Panc1 (cell line): ENCODE measurements around the gene AGBL1. TPM values are rescaled to one million over a fixed set of nuclear protein-coding genes. Genes with fewer than 3 reads are reported as not detected.

Experiments
- ATAC-seq: fragments of 200-7000 bp; cut with Tn5 transposase; 2 replicates; pipeline ENCODE4 v1.9.1; 2020; ENCODE audit warnings: mild to moderate bottlenecking, moderate library complexity
- BruUV-seq: library from RNA; stranded (reverse); fragments of 400-500 nt; replicated peaks from 2 replicates; lab custom pipeline; 2021; lab: Mats Ljungman, UMichigan
- CTCF ChIA-PET: fragments of 300-600 bp; sonication (Branson Sonifier 250); formaldehyde crosslinking; loops from one replicate; lab custom pipeline; 2022; ENCODE audit warnings: antibody characterized with exemption; lab: Charles Lee
- POLR2A ChIA-PET: fragments of 300-600 bp; sonication (Branson Sonifier 250); formaldehyde crosslinking; loops from one replicate; lab custom pipeline; 2022; ENCODE audit warnings: antibody characterized with exemption; lab: Charles Lee
- DNase-seq: peaks from one replicate; pipeline ENCODE4 v3.0.0-alpha.2; 2010; ENCODE audit warnings: low read depth, low spot score
- H3K27ac ChIP-seq: 2 replicates; pipeline ENCODE4 v1.5.1; 2011; ENCODE audit warnings: mild to moderate bottlenecking, low read length, inconsistent platforms
- H3K27me3 ChIP-seq: fragments of 200-500 bp; sonication (Bioruptor generic); 2 replicates; pipeline ENCODE4 v1.6.0; 2014; ENCODE audit warnings: low read length, inconsistent platforms; ENCODE audit not compliant: control insufficient read depth, insufficient read depth
- H3K36me3 ChIP-seq: fragments of 200-500 bp; sonication (Bioruptor generic); 2 replicates; pipeline ENCODE4 v1.5.1; 2014; ENCODE audit warnings: inconsistent platforms, mild to moderate bottlenecking, low read length, moderate library complexity; ENCODE audit not compliant: control insufficient read depth, insufficient read depth
- H3K4me1 ChIP-seq: 2 replicates; pipeline ENCODE4 v1.5.1; 2011; ENCODE audit warnings: inconsistent platforms, mild to moderate bottlenecking, low read length, moderate library complexity; ENCODE audit not compliant: control insufficient read depth, insufficient read depth
- H3K4me3 ChIP-seq, 2 experiments: 2 replicates each; pipeline ENCODE4 v1.5.1; 2011 to 2012; ENCODE audit warnings: low read depth in 2 of 2, low read length in 2 of 2, mild to moderate bottlenecking in 2 of 2, inconsistent platforms in 1 of 2, moderate library complexity in 1 of 2
- H3K9me3 ChIP-seq: fragments of 200-500 bp; sonication (Bioruptor generic); 2 replicates; pipeline ENCODE4 v1.5.1; 2014; ENCODE audit warnings: low read depth, mild to moderate bottlenecking, inconsistent platforms, low read length, moderate library complexity; ENCODE audit not compliant: control insufficient read depth, insufficient read depth
- CTCF ChIP-seq: fragments of 450-650 bp; IDR thresholded peaks from 2 replicates; pipeline ENCODE4 v1.5.1; 2017; ENCODE audit warnings: mild to moderate bottlenecking
- POLR2AphosphoS5 ChIP-seq: IDR thresholded peaks from 2 replicates; pipeline ENCODE4 v1.6.1; 2012; ENCODE audit warnings: mild to moderate bottlenecking, low read depth, low read length, moderate library complexity
- REST ChIP-seq, 2 experiments: IDR thresholded peaks; 2 replicates each; pipeline ENCODE4 v1.6.1; 2011 to 2012; ENCODE audit warnings: low read depth in 2 of 2, control low read depth in 1 of 2, low read length in 1 of 2, mild to moderate bottlenecking in 1 of 2, moderate library complexity in 1 of 2; ENCODE audit not compliant: insufficient read depth in 1 of 2
- SIN3A ChIP-seq: IDR thresholded peaks from 2 replicates; pipeline ENCODE4 v1.6.1; 2012; ENCODE audit warnings: low read depth, mild to moderate bottlenecking, low read length, moderate library complexity, borderline replicate concordance; ENCODE audit not compliant: insufficient read depth
- TCF7L2 ChIP-seq: IDR thresholded peaks from 2 replicates; pipeline ENCODE4 v1.6.1; 2011; ENCODE audit warnings: mild to moderate bottlenecking, low read depth, low read length, inconsistent platforms
- in situ Hi-C: cut with HindIII; loops from 2 replicates; pipeline ENCODE4 v1.10.0; 2016; ENCODE audit warnings: low sequenced_read_pairs, low pct_unique_long_range_greater_than_20kb
- intact Hi-C: fragments of 100-400 bp; cut with micrococcal nuclease; formaldehyde crosslinking; loops from one replicate; pipeline ENCODE4 v1.10.0; 2022; ENCODE audit not compliant: unreplicated experiment
- total RNA-seq: library from RNA; stranded (reverse); gene quantifications from one replicate; pipeline ENCODE4 v1.2.1, GENCODE V29; 2021; ENCODE audit not compliant: unreplicated experiment

AGBL1 gene
- total RNA-seq, 1 experiment from 2014 or later = not detected

- no TSS peak for BruUV-seq
- no peak overlapping the region for H3K4me3 ChIP-seq
- H3K4me1 ChIP-seq = no peaks in the 10 kb centered on the region
- ChIA-PET POLR2A (no interaction called here), CTCF (no interaction called here)
- DNase-seq (no peak), ATAC-seq (no peak)
- no peak overlapping the region for H3K27ac ChIP-seq
- in situ Hi-C loops = no loop called here
- intact Hi-C loops = no loop called here
- H3K36me3 ChIP-seq = no peaks in the 10 kb centered on the region
- TF ChIP-seq TCF7L2 (no peak), CTCF (no peak), REST (IDR thresholded peaks at IDR 0.05; ENCODE audit: insufficient read depth in 1 of 2, low read depth in 2 of 2, low read length in 1 of 2) (no peak), POLR2AphosphoS5 (no peak), SIN3A (no peak)
- H3K27me3 ChIP-seq = no peaks in the 10 kb centered on the region
- no peaks in the 10 kb centered on the region for H3K9me3 ChIP-seq
Observed at GRCh38 chr15:86135041-86135440, 55.4 kb downstream of the AGBL1 start.

- intact Hi-C loops = no loop called here
- no peak for TF ChIP-seq CTCF
- no peak for TF ChIP-seq POLR2AphosphoS5
- no peak for TF ChIP-seq TCF7L2
- TF ChIP-seq REST (IDR thresholded peaks at IDR 0.05; ENCODE audit: insufficient read depth in 1 of 2, low read depth in 2 of 2, low read length in 1 of 2) = no peak
- no peak for TF ChIP-seq SIN3A
- Histone ChIP-seq H3K36me3 (no peaks in the 10 kb centered on the region), H3K27me3 (no peaks in the 10 kb centered on the region), H3K4me1 (no peaks in the 10 kb centered on the region), H3K4me3 (no peak overlapping the region), H3K9me3 (no peaks in the 10 kb centered on the region), H3K27ac (no peak overlapping the region)
- ChIA-PET POLR2A (no interaction called here), CTCF (no interaction called here)
- no peak for DNase-seq
- in situ Hi-C loops = no loop called here
- no TSS peak for BruUV-seq
- ATAC-seq = no peak
Observed at GRCh38 chr15:86136861-86137260, 57.2 kb downstream of the AGBL1 start.
